HCT116 (cell line): Measurements from ENCODE around the gene CSRP3. TPM values are rescaled to one million over a fixed set of nuclear protein-coding genes. Genes with fewer than 3 reads are reported as not detected.

Experiments used
- ATAC-seq: fragments of 200-7000 bp; cut with Tn5 transposase; 2 replicates; pipeline ENCODE4 v1.9.1; 2020; ENCODE audit warnings: mild to moderate bottlenecking, moderate library complexity
- BruUV-seq: library from RNA; stranded (reverse); fragments of 400-500 nt; replicated peaks from 2 replicates; lab custom pipeline; 2021; lab: Mats Ljungman, UMichigan
- CTCF ChIA-PET: fragments of 300-600 bp; sonication (Branson Sonifier 250); formaldehyde crosslinking; loops from one replicate; lab custom pipeline; 2021; ENCODE audit warnings: antibody characterized with exemption; lab: Charles Lee
- POLR2A ChIA-PET: fragments of 300-600, 350-600 bp; sonication (Branson Sonifier 250); formaldehyde crosslinking; loops from one replicate; lab custom pipeline; 2021; ENCODE audit warnings: antibody characterized with exemption; lab: Charles Lee
- RAD21 ChIA-PET, 2 experiments: fragments of 300-600 bp; sonication (Branson Sonifier 250); formaldehyde crosslinking; loops; one replicate each; lab custom pipeline; 2023; ENCODE audit warnings: low total read pairs in 2 of 2; ENCODE audit not compliant: uncharacterized antibody in 2 of 2, unreplicated experiment in 2 of 2, low non-redundant PET in 1 of 2; lab: Charles Lee
- DNase-seq: peaks from one replicate; pipeline ENCODE4 v3.0.0-alpha.2; 2010; ENCODE audit warnings: low read depth, low spot score
- H2AFZ ChIP-seq: fragments of 200-600 bp; shearing (Covaris generic), sonication (generic); 2 replicates; pipeline ENCODE4 v1.6.1; 2017; ENCODE audit warnings: low read depth, mixed run types, mixed read lengths, antibody characterized with exemption, low read length; ENCODE audit not compliant: poor library complexity, severe bottlenecking
- H3K27ac ChIP-seq: 2 replicates; pipeline ENCODE4 v1.5.1; 2012; ENCODE audit warnings: low read depth, low read length
- H3K27me3 ChIP-seq: fragments of 200-600 bp; sonication (generic); 2 replicates; pipeline ENCODE4 v1.6.1; 2016; ENCODE audit warnings: mixed run types, low read length, mixed read lengths; ENCODE audit not compliant: insufficient read depth
- H3K36me3 ChIP-seq, 2 experiments: fragments of 200-500 bp in 1 of 2; fragments of 200-600 bp in 1 of 2; sonication (Bioruptor generic) in 1 of 2; sonication (generic) in 1 of 2; 2 replicates each; pipeline versions ENCODE4 v1.5.1 to v1.6.1; 2014 to 2016; ENCODE audit warnings: low read length in 2 of 2, inconsistent platforms in 1 of 2, mixed read lengths in 1 of 2, mixed run types in 1 of 2; ENCODE audit not compliant: insufficient read depth in 2 of 2, control insufficient read depth in 1 of 2
- H3K4me1 ChIP-seq, 2 experiments: fragments of 200-600 bp in 1 of 2; sonication (generic) in 1 of 2; 2 replicates each; pipeline versions ENCODE4 v1.5.1 to v1.6.1; 2012 to 2017; ENCODE audit warnings: low read length in 2 of 2, inconsistent platforms in 1 of 2, mild to moderate bottlenecking in 1 of 2, mixed read lengths in 1 of 2, mixed run types in 1 of 2, moderate library complexity in 1 of 2; ENCODE audit not compliant: insufficient read depth in 2 of 2, control insufficient read depth in 1 of 2
- H3K4me2 ChIP-seq: fragments of 200-600 bp; sonication (generic); 2 replicates; pipeline ENCODE4 v1.6.1; 2017; ENCODE audit warnings: mixed run types, low read length, mixed read lengths
- H3K4me3 ChIP-seq, 2 experiments: fragments of 200-600 bp in 1 of 2; sonication (generic) in 1 of 2; replicated peaks in 1 of 2; 2 replicates each; pipeline ENCODE4 v1.5.1; 2011 to 2016; ENCODE audit warnings: low read length in 2 of 2, control low read depth in 1 of 2, low read depth in 1 of 2, mild to moderate bottlenecking in 1 of 2, mixed read lengths in 1 of 2, mixed run types in 1 of 2
- H3K79me2 ChIP-seq: fragments of 200-600 bp; sonication (generic); 2 replicates; pipeline ENCODE4 v1.6.1; 2017; ENCODE audit warnings: mild to moderate bottlenecking, mixed run types, low read length, moderate library complexity, mixed read lengths; ENCODE audit not compliant: insufficient read depth
- H3K9ac ChIP-seq: fragments of 200-600 bp; sonication (generic); 2 replicates; pipeline ENCODE4 v1.6.1; 2016; ENCODE audit warnings: low read length, mixed read lengths
- H3K9me2 ChIP-seq: fragments of 200-600 bp; sonication (generic), shearing (Covaris generic); 2 replicates; pipeline ENCODE4 v1.6.1; 2017; ENCODE audit warnings: mixed run types, mild to moderate bottlenecking, moderate library complexity; ENCODE audit not compliant: insufficient read depth
- H3K9me3 ChIP-seq, 2 experiments: fragments of 200-500 bp in 1 of 2; fragments of 200-600 bp in 1 of 2; sonication (Bioruptor generic) in 1 of 2; sonication (generic) in 1 of 2; 2 replicates each; pipeline ENCODE4 v1.6.1; 2014 to 2017; ENCODE audit warnings: low read length in 2 of 2, mixed read lengths in 2 of 2, inconsistent platforms in 1 of 2, low read depth in 1 of 2, mild to moderate bottlenecking in 1 of 2, mixed run types in 1 of 2, moderate library complexity in 1 of 2; ENCODE audit not compliant: control insufficient read depth in 1 of 2, insufficient read depth in 1 of 2
- H4K20me1 ChIP-seq: fragments of 200-600 bp; sonication (generic), shearing (Covaris generic); 2 replicates; pipeline ENCODE4 v1.6.1; 2017; ENCODE audit warnings: mixed run types, mild to moderate bottlenecking, moderate library complexity; ENCODE audit not compliant: insufficient read depth
- CEBPB ChIP-seq: IDR thresholded peaks from 2 replicates; pipeline ENCODE4 v1.6.1; 2012; ENCODE audit warnings: low read depth
- EGR1 ChIP-seq: IDR thresholded peaks from 2 replicates; pipeline ENCODE4 v1.6.1; 2012; ENCODE audit warnings: low read depth
- EZH2 ChIP-seq: fragments of 200-600 bp; sonication (generic); IDR thresholded peaks from 2 replicates; pipeline ENCODE4 v1.6.1; 2017; ENCODE audit warnings: antibody characterized with exemption, mixed run types
- FOSL1 ChIP-seq: IDR thresholded peaks from 2 replicates; pipeline ENCODE4 v1.6.1; 2012; ENCODE audit warnings: low read depth
- JUND ChIP-seq: IDR thresholded peaks from 2 replicates; pipeline ENCODE4 v1.6.1; 2012
- POLR2AphosphoS5 ChIP-seq: IDR thresholded peaks from 2 replicates; pipeline ENCODE4 v1.6.1; 2011; ENCODE audit warnings: mild to moderate bottlenecking, low read depth, low read length, moderate library complexity
- SIN3A ChIP-seq: IDR thresholded peaks from 2 replicates; pipeline ENCODE4 v1.6.1; 2012; ENCODE audit warnings: low read depth
- TCF7L2 ChIP-seq: IDR thresholded peaks from 2 replicates; pipeline ENCODE4 v1.7.0; 2011; ENCODE audit warnings: borderline replicate concordance, inconsistent platforms; ENCODE audit not compliant: insufficient read depth, insufficient read length; ENCODE audit errors: extremely low read depth
- ZNF274 ChIP-seq: fragments of 200-500 bp; sonication (Bioruptor generic); IDR thresholded peaks from 2 replicates; pipeline ENCODE4 v1.6.1; 2014; ENCODE audit warnings: mild to moderate bottlenecking, low read depth, low read length, inconsistent platforms
- intact Hi-C: fragments of 100-400 bp; cut with micrococcal nuclease; formaldehyde crosslinking; loops from 2 replicates; pipeline ENCODE4 v1.10.0; 2022
- total RNA-seq: library from RNA; stranded (reverse); gene quantifications from one replicate; pipeline ENCODE4 v1.2.1, GENCODE V29; 2021; ENCODE audit not compliant: unreplicated experiment
- TF ChIP-seq, protein P1 (sequence below): IDR thresholded peaks from 2 replicates; pipeline ENCODE4 v1.6.1; 2011; ENCODE audit warnings: mild to moderate bottlenecking, low read length, moderate library complexity; ENCODE audit not compliant: insufficient replicate concordance; ENCODE audit errors: extremely low read depth
- TF ChIP-seq, protein P2 (sequence below): IDR thresholded peaks from 2 replicates; pipeline ENCODE4 v1.6.1; 2012; ENCODE audit warnings: low read depth

CSRP3 gene
- total RNA-seq, 1 experiment from 2014 or later = not detected

DNA sequence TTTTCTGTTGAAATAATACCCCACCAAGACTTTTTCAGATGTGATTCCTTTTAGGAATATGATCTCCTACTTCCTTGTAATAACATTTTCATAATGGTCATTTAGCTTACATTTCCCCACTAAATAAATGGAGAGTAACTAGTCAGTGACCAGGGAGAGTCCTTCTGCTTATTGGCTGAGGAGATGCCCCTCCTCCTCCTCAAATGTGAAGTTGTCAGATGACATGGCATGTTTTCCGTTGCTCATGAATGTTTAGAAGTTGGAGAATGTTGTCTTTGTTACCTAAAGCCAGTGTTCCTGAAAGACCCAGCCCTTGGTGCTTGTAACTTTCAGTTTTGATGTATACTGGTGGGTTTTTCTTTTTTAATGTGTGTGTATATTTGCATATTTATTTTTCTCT, 38.2 kb downstream of the CSRP3 start:
- Histone ChIP-seq H3K27ac (no peak overlapping the region), H3K4me3 (no peak overlapping the region), H4K20me1 (no peaks in the 10 kb centered on the region), H3K9me2 (no peaks in the 10 kb centered on the region), H3K4me2 (no peak overlapping the region), H3K79me2 (no peaks in the 10 kb centered on the region), H3K36me3 (peaks cover 8 to 9% of the 10 kb centered on the region in 2 experiments; a peak in 2 of 4 replicates)
- DNase-seq = no peak
- RAD21 ChIA-PET = no interaction called here
- POLR2A ChIA-PET = interaction anchor here (1.0 kb wide), 1 partner anchor 16 kb away, joined by 7 read pairs; no protein-coding TSS in a partner anchor
- CTCF ChIA-PET = no interaction called here
- TF ChIP-seq EZH2 (no peak), FOSL1 (no peak), POLR2AphosphoS5 (no peak), CEBPB (no peak), ZNF274 (no peak), TCF7L2 (no peak), JUND (no peak), SIN3A (no peak)
- TF ChIP-seq, all 23 proteins: peak for 0
- no peaks in the 10 kb centered on the region for H3K4me1 ChIP-seq
- no peaks in the 10 kb centered on the region for H3K27me3 ChIP-seq
- no TSS peak for BruUV-seq
- H3K9me3 ChIP-seq = no peaks in the 10 kb centered on the region
- ATAC-seq = no peak
- intact Hi-C loops = no loop called here
- H3K9ac ChIP-seq = no peak overlapping the region
- no peak overlapping the region for H2AFZ ChIP-seq

DNA sequence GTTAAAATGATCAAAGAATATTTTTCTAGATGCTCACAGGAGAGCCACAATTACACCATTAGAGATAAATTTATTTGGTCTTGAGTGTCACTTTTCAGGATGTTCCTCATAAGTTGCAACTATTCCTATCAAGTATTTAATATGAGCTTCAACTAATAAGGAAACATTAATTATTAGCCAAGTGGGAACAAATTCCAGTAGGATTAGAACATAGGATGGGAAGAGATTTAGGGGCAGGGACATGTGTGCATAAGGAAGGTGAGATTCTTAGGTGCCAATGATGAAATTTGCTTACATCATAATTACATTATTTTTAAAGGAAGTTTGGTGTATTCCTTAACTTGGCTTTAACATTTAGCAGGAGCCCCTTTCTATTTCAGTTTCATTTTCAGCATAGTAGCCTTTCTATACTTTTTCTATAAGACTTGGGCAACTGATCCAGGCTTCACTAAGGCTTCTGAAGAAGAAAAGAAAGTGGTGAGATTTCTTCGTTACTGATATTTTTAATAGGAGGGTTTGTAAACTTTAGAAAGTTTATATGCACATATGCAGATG, 38.8 kb downstream of the CSRP3 start:
- H3K36me3 ChIP-seq = peaks cover 8 to 9% of the 10 kb centered on the region in 2 experiments; a peak in 2 of 4 replicates

More for the DNA sequence above, 38.8 kb downstream of the CSRP3 start:
- CTCF ChIA-PET = no interaction called here
- no peaks in the 10 kb centered on the region for H4K20me1 ChIP-seq
- H3K4me3 ChIP-seq = no peak overlapping the region
- no peak for DNase-seq
- no TSS peak for BruUV-seq
- H3K9ac ChIP-seq = no peak overlapping the region
- RAD21 ChIA-PET = no interaction called here
- no peaks in the 10 kb centered on the region for H3K9me2 ChIP-seq
- intact Hi-C loops = no loop called here
- no peaks in the 10 kb centered on the region for H3K79me2 ChIP-seq
- H2AFZ ChIP-seq = no peak overlapping the region
- H3K4me1 ChIP-seq = no peaks in the 10 kb centered on the region
- POLR2A ChIA-PET = interaction anchor here (1.0 kb wide), 1 partner anchor 16 kb away, joined by 7 read pairs; no protein-coding TSS in a partner anchor
- no peaks in the 10 kb centered on the region for H3K27me3 ChIP-seq
- TF ChIP-seq, protein P1, sequence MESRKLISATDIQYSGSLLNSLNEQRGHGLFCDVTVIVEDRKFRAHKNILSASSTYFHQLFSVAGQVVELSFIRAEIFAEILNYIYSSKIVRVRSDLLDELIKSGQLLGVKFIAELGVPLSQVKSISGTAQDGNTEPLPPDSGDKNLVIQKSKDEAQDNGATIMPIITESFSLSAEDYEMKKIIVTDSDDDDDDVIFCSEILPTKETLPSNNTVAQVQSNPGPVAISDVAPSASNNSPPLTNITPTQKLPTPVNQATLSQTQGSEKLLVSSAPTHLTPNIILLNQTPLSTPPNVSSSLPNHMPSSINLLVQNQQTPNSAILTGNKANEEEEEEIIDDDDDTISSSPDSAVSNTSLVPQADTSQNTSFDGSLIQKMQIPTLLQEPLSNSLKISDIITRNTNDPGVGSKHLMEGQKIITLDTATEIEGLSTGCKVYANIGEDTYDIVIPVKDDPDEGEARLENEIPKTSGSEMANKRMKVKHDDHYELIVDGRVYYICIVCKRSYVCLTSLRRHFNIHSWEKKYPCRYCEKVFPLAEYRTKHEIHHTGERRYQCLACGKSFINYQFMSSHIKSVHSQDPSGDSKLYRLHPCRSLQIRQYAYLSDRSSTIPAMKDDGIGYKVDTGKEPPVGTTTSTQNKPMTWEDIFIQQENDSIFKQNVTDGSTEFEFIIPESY = no peak
- TF ChIP-seq TCF7L2 (no peak), SIN3A (no peak), EGR1 (no peak)
- TF ChIP-seq, protein P2, sequence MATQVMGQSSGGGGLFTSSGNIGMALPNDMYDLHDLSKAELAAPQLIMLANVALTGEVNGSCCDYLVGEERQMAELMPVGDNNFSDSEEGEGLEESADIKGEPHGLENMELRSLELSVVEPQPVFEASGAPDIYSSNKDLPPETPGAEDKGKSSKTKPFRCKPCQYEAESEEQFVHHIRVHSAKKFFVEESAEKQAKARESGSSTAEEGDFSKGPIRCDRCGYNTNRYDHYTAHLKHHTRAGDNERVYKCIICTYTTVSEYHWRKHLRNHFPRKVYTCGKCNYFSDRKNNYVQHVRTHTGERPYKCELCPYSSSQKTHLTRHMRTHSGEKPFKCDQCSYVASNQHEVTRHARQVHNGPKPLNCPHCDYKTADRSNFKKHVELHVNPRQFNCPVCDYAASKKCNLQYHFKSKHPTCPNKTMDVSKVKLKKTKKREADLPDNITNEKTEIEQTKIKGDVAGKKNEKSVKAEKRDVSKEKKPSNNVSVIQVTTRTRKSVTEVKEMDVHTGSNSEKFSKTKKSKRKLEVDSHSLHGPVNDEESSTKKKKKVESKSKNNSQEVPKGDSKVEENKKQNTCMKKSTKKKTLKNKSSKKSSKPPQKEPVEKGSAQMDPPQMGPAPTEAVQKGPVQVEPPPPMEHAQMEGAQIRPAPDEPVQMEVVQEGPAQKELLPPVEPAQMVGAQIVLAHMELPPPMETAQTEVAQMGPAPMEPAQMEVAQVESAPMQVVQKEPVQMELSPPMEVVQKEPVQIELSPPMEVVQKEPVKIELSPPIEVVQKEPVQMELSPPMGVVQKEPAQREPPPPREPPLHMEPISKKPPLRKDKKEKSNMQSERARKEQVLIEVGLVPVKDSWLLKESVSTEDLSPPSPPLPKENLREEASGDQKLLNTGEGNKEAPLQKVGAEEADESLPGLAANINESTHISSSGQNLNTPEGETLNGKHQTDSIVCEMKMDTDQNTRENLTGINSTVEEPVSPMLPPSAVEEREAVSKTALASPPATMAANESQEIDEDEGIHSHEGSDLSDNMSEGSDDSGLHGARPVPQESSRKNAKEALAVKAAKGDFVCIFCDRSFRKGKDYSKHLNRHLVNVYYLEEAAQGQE = no peak
- ATAC-seq = no peak
- no peak overlapping the region for H3K4me2 ChIP-seq
- H3K9me3 ChIP-seq = no peaks in the 10 kb centered on the region
- H3K27ac ChIP-seq = no peak overlapping the region
